ENCODE measurements around the gene IMPDH1. TPM values are rescaled to one million over a fixed set of nuclear protein-coding genes. Genes with fewer than 3 reads are reported as not detected.

IMPDH1 gene
- total RNA-seq, 3 donors from 2014 or later (not counting 1 experiment from before 2014, with no cell fraction given) = 77.8 to 94.1 (median 89.6) TPM

- no peaks in the 10 kb centered on the region for H3K36me3 ChIP-seq (ENCODE audit: control insufficient read depth, insufficient read depth, low read length)
- no peaks in the 10 kb centered on the region for H3K9me3 ChIP-seq (ENCODE audit: control insufficient read depth, insufficient read depth, low read length)
- Mint-ChIP-seq H3K36me3 (no peaks in the 10 kb centered on the region), H3K4me1 (peaks cover 6 to 22% of the 10 kb centered on the region in 2 donors), H3K27ac (no peak overlapping the region), H3K9me3 (no peaks in the 10 kb centered on the region), H3K4me3 (no peak overlapping the region), H3K27me3 (ENCODE audit: low read depth in 2 of 2) (peaks cover 31 to 42% of the 10 kb centered on the region in 2 donors)
- H3K4me1 ChIP-seq (ENCODE audit: control insufficient read depth, insufficient read depth, low read length) = peaks cover 20% of the 10 kb centered on the region
- no peak overlapping the region for H3K27ac ChIP-seq (ENCODE audit: low read length)
- ATAC-seq = no peak
- no peak overlapping the region for H3K4me3 ChIP-seq (ENCODE audit: low read length)
- TF ChIP-seq CTCF (IDR thresholded peaks at IDR 0.05) = no peak
- DNase-seq = no peak
- intact Hi-C loops (cut with micrococcal nuclease) = no loop called here
- 91% methylated on average over 4 of the region's 6 CpGs for WGBS (ENCODE audit: insufficient coverage)
- H3K27me3 ChIP-seq (ENCODE audit: control insufficient read depth, insufficient read depth, low read length) = peaks cover 14% of the 10 kb centered on the region
Measured at GRCh38 chr7:128357217-128357613, 52.6 kb downstream of the IMPDH1 start.

GRCh38 chr7:128356546-128357216 lies 53.1 kb downstream of the IMPDH1 start:
- Mint-ChIP-seq H3K4me1 (peaks cover under 1 to 16% of the 10 kb centered on the region in 2 donors), H3K4me3 (no peak overlapping the region), H3K27ac (no peak overlapping the region), H3K27me3 (ENCODE audit: low read depth in 2 of 2) (peaks cover 26 to 37% of the 10 kb centered on the region in 2 donors), H3K36me3 (no peaks in the 10 kb centered on the region), H3K9me3 (no peaks in the 10 kb centered on the region)
- H3K27me3 ChIP-seq (ENCODE audit: control insufficient read depth, insufficient read depth, low read length) = peaks cover 14% of the 10 kb centered on the region
- no peaks in the 10 kb centered on the region for H3K9me3 ChIP-seq (ENCODE audit: control insufficient read depth, insufficient read depth, low read length)
- peaks cover 15% of the 10 kb centered on the region for H3K4me1 ChIP-seq (ENCODE audit: control insufficient read depth, insufficient read depth, low read length)
- no peaks in the 10 kb centered on the region for H3K36me3 ChIP-seq (ENCODE audit: control insufficient read depth, insufficient read depth, low read length)
- no peak for TF ChIP-seq CTCF (IDR thresholded peaks at IDR 0.05)
- no peak overlapping the region for H3K27ac ChIP-seq (ENCODE audit: low read length)
- intact Hi-C loops (cut with micrococcal nuclease) = no loop called here
- 98% methylated on average over 2 of the region's 2 CpGs for WGBS (ENCODE audit: insufficient coverage)
- DNase-seq = no peak
- H3K4me3 ChIP-seq (ENCODE audit: low read length) = no peak overlapping the region
- no peak for ATAC-seq

- H3K4me3 ChIP-seq (ENCODE audit: low read length) = no peak overlapping the region
- Mint-ChIP-seq H3K27ac (no peak overlapping the region), H3K9me3 (no peaks in the 10 kb centered on the region), H3K4me3 (peak overlapping the region; percentile 73), H3K4me1 (peaks cover 0 to 7% of the 10 kb centered on the region in 2 donors), H3K27me3 (ENCODE audit: low read depth in 2 of 2) (peaks cover 23 to 30% of the 10 kb centered on the region in 2 donors), H3K36me3 (no peaks in the 10 kb centered on the region)
- no peaks in the 10 kb centered on the region for H3K36me3 ChIP-seq (ENCODE audit: control insufficient read depth, insufficient read depth, low read length)
- H3K27me3 ChIP-seq (ENCODE audit: control insufficient read depth, insufficient read depth, low read length) = peaks cover 14% of the 10 kb centered on the region
- ATAC-seq = no peak
- TF ChIP-seq CTCF (IDR thresholded peaks at IDR 0.05) = no peak
- 91% methylated on average over 1 of the region's 1 CpG for WGBS (ENCODE audit: insufficient coverage)
- no peak for DNase-seq
- intact Hi-C loops (cut with micrococcal nuclease) = no loop called here
- no peak overlapping the region for H3K27ac ChIP-seq (ENCODE audit: low read length)
- no peaks in the 10 kb centered on the region for H3K9me3 ChIP-seq (ENCODE audit: control insufficient read depth, insufficient read depth, low read length)
- H3K4me1 ChIP-seq (ENCODE audit: control insufficient read depth, insufficient read depth, low read length) = peaks cover 4% of the 10 kb centered on the region
Measured at GRCh38 chr7:128353610-128354009, 56.2 kb downstream of the IMPDH1 start.

- Histone ChIP-seq H3K4me1 (ENCODE audit: control insufficient read depth, insufficient read depth, low read length) (peaks cover 4% of the 10 kb centered on the region), H3K27ac (ENCODE audit: low read length) (no peak overlapping the region), H3K4me3 (ENCODE audit: low read length) (no peak overlapping the region), H3K36me3 (ENCODE audit: control insufficient read depth, insufficient read depth, low read length) (no peaks in the 10 kb centered on the region), H3K27me3 (ENCODE audit: control insufficient read depth, insufficient read depth, low read length) (peaks cover 14% of the 10 kb centered on the region), H3K9me3 (ENCODE audit: control insufficient read depth, insufficient read depth, low read length) (no peaks in the 10 kb centered on the region)
- intact Hi-C loops (cut with micrococcal nuclease) = no loop called here
- Mint-ChIP-seq H3K4me3 (peak overlapping the region; percentile 73), H3K9me3 (no peaks in the 10 kb centered on the region), H3K36me3 (no peaks in the 10 kb centered on the region), H3K27ac (no peak overlapping the region), H3K27me3 (ENCODE audit: low read depth in 2 of 2) (peaks cover 19 to 29% of the 10 kb centered on the region in 2 donors), H3K4me1 (peaks cover 0 to 7% of the 10 kb centered on the region in 2 donors)
- 86% methylated on average over 3 of the region's 3 CpGs for WGBS (ENCODE audit: insufficient coverage)
- TF ChIP-seq CTCF (IDR thresholded peaks at IDR 0.05) = no peak
- no peak for ATAC-seq
- DNase-seq = no peak
Measured at GRCh38 chr7:128353189-128353588, 56.6 kb downstream of the IMPDH1 start.
